Calu3 (cell line): ENCODE measurements around the gene COPB1. TPM values are rescaled to one million over a fixed set of nuclear protein-coding genes. Genes with fewer than 3 reads are reported as not detected.
A peak's percentile ranks its signal among the peaks of the same experiment; 100 is the strongest.

ENCODE experiments used
- BruUV-seq: library from RNA; stranded (reverse); fragments of 400-500 nt; replicated peaks from 2 replicates; lab custom pipeline; 2021; lab: Mats Ljungman, UMichigan
- CTCF ChIA-PET: fragments of 300-600 bp; sonication (Branson Sonifier 250); formaldehyde crosslinking; loops from one replicate; lab custom pipeline; 2022; ENCODE audit warnings: antibody characterized with exemption; lab: Charles Lee
- DNase-seq: peaks from one replicate; pipeline ENCODE4 v3.0.0; 2022
- H3K27ac Mint-ChIP-seq: one replicate; pipeline ENCODE4 v1.8.0; 2022; ENCODE audit warnings: mixed read lengths; ENCODE audit not compliant: unreplicated experiment
- H3K27me3 Mint-ChIP-seq: one replicate; pipeline ENCODE4 v1.8.0; 2022; ENCODE audit warnings: mixed read lengths; ENCODE audit not compliant: unreplicated experiment
- H3K36me3 Mint-ChIP-seq: one replicate; pipeline ENCODE4 v1.8.0; 2022; ENCODE audit warnings: mild to moderate bottlenecking, moderate library complexity, mixed read lengths; ENCODE audit not compliant: insufficient read depth, unreplicated experiment
- H3K4me1 Mint-ChIP-seq: one replicate; pipeline ENCODE4 v1.8.0; 2022; ENCODE audit warnings: mild to moderate bottlenecking, low read depth, mixed read lengths; ENCODE audit not compliant: unreplicated experiment
- H3K4me3 Mint-ChIP-seq: one replicate; pipeline ENCODE4 v1.8.0; 2022; ENCODE audit warnings: mild to moderate bottlenecking, low read depth, moderate library complexity, mixed read lengths; ENCODE audit not compliant: unreplicated experiment
- H3K9me3 Mint-ChIP-seq: one replicate; pipeline ENCODE4 v1.8.0; 2022; ENCODE audit warnings: low read depth, mixed read lengths; ENCODE audit not compliant: unreplicated experiment
- CTCF ChIP-seq: fragments of 200-600 bp; IDR thresholded peaks from one replicate; pipeline ENCODE4 v1.8.0; 2022; ENCODE audit warnings: antibody characterized with exemption; ENCODE audit not compliant: unreplicated experiment
- intact Hi-C: fragments of 100-400 bp; cut with micrococcal nuclease; formaldehyde crosslinking; loops from one replicate; pipeline ENCODE4 v1.10.0; 2022; ENCODE audit not compliant: unreplicated experiment
- total RNA-seq: library from RNA; stranded (reverse); gene quantifications from 2 replicates; pipeline ENCODE4 v1.2.3, GENCODE V29; 2022

COPB1 gene
- total RNA-seq, 1 experiment from 2014 or later, result 95.5 TPM

GRCh38 chr11:14454861-14455632 is 44.6 kb downstream of the COPB1 start:
- intact Hi-C loops, result loop anchor here (1.0 kb wide), 1 partner anchor 155 kb away; no protein-coding TSS in a partner anchor
- BruUV-seq, result no TSS peak
- peaks cover 40% of the 10 kb centered on the region for H3K36me3 Mint-ChIP-seq
- no peak for DNase-seq
- no peak overlapping the region for H3K4me3 Mint-ChIP-seq
- H3K27ac Mint-ChIP-seq, result no peak overlapping the region
- peak; percentile 39 for TF ChIP-seq CTCF
- CTCF ChIA-PET, result interaction anchor here (0.6 to 2.4 kb wide), 21 partner anchors 9 to 1652 kb away, joined by 3 to 56 read pairs (median 4); partner anchors contain the start of gene COPB1
- H3K27me3 Mint-ChIP-seq, result no peaks in the 10 kb centered on the region
- H3K9me3 Mint-ChIP-seq, result no peaks in the 10 kb centered on the region
- no peaks in the 10 kb centered on the region for H3K4me1 Mint-ChIP-seq

- no peak overlapping the region for H3K27ac Mint-ChIP-seq
- H3K27me3 Mint-ChIP-seq, result no peaks in the 10 kb centered on the region
- no TSS peak for BruUV-seq
- H3K9me3 Mint-ChIP-seq, result no peaks in the 10 kb centered on the region
- H3K4me3 Mint-ChIP-seq, result no peak overlapping the region
- H3K36me3 Mint-ChIP-seq, result peaks cover 26% of the 10 kb centered on the region
- intact Hi-C loops, result no loop called here
- H3K4me1 Mint-ChIP-seq, result peaks cover 21% of the 10 kb centered on the region
- DNase-seq, result no peak
- CTCF ChIA-PET, result no interaction called here
- no peak for TF ChIP-seq CTCF
Observed at GRCh38 chr11:14451825-14452224, 47.8 kb downstream of the COPB1 start.

GRCh38 chr11:14449302-14449714 is 50.3 kb downstream of the COPB1 start:
- no peak overlapping the region for H3K27ac Mint-ChIP-seq
- CTCF ChIA-PET, result interaction anchor here (0.7 kb wide), 1 partner anchor 16 kb away, joined by 3 read pairs; no protein-coding TSS in a partner anchor
- peaks cover 13% of the 10 kb centered on the region for H3K36me3 Mint-ChIP-seq
- intact Hi-C loops, result no loop called here
- no peak for TF ChIP-seq CTCF
- peaks cover 34% of the 10 kb centered on the region for H3K4me1 Mint-ChIP-seq
- H3K27me3 Mint-ChIP-seq, result no peaks in the 10 kb centered on the region
- DNase-seq, result no peak
- H3K9me3 Mint-ChIP-seq, result no peaks in the 10 kb centered on the region
- no peak overlapping the region for H3K4me3 Mint-ChIP-seq
- no TSS peak for BruUV-seq

GRCh38 chr11:14448240-14448639 is 51.4 kb downstream of the COPB1 start:
- no peaks in the 10 kb centered on the region for H3K27me3 Mint-ChIP-seq
- H3K4me1 Mint-ChIP-seq, result peaks cover 42% of the 10 kb centered on the region
- no TSS peak for BruUV-seq
- peaks cover 4% of the 10 kb centered on the region for H3K36me3 Mint-ChIP-seq
- peak overlapping the region; percentile 60 for H3K27ac Mint-ChIP-seq
- H3K4me3 Mint-ChIP-seq, result peak overlapping the region; percentile 43
- CTCF ChIA-PET, result no interaction called here
- intact Hi-C loops, result no loop called here
- no peaks in the 10 kb centered on the region for H3K9me3 Mint-ChIP-seq
- no peak for TF ChIP-seq CTCF
- DNase-seq, result no peak
